GM18909 (cell line): Measurements from ENCODE around the gene PCDHGB7.
"Not testable (repeated sequence)": the region's sequence is repeated elsewhere in the genome, so short reads cannot be mapped to it uniquely, and the experiment has no call there.

Experiments
- ATAC-seq: cut with Tn5 transposase; IDR thresholded peaks from one replicate; pipeline ENCODE4 v1.9.1; 2021; ENCODE audit warnings: mild to moderate bottlenecking; ENCODE audit not compliant: unreplicated experiment, poor library complexity

The PCDHGB7 gene

DNA sequence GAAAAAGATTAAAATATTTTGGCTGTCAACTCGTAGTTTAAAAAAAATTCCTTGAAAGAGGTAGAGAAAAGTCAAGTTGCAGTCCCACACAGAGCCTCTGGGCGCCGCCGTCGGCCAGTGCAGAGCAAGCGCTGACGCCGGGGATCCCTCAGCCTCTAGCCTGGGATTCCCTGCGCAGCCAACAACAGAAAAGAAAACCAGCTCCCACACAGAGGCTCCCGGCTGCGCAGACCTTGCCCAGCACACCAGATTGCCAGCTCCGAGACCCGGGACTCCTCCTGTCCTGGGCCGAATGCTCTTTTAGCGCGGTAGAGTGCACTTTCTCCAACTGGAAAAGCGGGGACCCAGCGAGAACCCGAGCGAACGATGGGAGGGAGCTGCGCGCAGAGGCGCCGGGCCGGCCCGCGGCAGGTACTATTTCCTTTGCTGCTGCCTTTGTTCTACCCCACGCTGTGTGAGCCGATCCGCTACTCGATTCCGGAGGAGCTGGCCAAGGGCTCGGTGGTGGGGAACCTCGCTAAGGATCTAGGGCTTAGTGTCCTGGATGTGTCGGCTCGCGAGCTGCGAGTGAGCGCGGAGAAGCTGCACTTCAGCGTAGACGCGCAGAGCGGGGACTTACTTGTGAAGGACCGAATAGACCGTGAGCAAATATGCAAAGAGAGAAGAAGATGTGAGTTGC is at the start of gene PCDHGB7:
Gene PCDHGB7 (plus strand): TSS at position 184 of the 679 bp plus-strand sequence. CDS start 183 bp downstream, at position 367.
- ATAC-seq: peak; percentile 85

DNA sequence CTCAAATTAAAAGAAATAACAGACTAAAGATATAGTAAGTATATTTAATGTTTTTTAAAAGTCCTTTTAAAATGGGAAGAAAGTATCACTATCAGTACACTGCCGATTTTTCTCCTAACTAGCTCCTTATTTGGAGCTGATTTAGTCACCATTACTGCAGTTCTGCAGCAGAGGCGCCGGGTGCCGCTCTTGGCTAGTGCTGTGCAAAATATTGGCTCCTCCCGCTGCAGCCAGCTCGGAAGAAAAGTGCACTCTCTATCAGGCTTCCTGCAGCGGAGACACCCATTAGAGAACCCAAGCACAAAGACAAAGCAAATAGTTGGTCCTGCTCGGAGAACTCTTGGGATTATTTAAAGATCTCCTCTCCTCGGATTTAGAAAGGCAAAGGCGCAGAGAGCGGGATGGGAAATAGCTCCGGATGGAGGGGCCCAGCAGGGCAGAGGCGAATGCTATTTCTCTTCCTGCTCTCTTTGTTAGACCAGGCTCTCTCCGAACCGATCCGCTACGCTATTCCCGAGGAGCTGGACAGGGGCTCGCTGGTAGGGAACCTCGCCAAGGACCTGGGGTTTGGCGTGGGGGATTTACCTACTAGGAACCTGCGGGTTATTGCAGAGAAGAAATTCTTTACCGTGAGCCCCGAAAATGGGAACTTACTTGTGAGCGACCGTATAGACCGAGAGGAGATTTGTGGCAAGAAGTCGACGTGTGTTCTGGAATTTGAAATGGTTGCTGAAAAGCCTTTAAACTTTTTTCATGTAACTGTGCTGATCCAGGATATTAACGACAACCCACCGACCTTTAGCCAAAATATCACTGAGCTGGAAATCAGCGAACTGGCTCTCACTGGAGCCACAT is 47.3 kb upstream of the PCDHGB7 start, which contains the start of gene PCDHGB3:
Gene PCDHGB3 (plus strand): TSS at position 249 of the 855 bp plus-strand sequence. CDS start 153 bp downstream, at position 402.
- peak; percentile 98 for ATAC-seq

DNA sequence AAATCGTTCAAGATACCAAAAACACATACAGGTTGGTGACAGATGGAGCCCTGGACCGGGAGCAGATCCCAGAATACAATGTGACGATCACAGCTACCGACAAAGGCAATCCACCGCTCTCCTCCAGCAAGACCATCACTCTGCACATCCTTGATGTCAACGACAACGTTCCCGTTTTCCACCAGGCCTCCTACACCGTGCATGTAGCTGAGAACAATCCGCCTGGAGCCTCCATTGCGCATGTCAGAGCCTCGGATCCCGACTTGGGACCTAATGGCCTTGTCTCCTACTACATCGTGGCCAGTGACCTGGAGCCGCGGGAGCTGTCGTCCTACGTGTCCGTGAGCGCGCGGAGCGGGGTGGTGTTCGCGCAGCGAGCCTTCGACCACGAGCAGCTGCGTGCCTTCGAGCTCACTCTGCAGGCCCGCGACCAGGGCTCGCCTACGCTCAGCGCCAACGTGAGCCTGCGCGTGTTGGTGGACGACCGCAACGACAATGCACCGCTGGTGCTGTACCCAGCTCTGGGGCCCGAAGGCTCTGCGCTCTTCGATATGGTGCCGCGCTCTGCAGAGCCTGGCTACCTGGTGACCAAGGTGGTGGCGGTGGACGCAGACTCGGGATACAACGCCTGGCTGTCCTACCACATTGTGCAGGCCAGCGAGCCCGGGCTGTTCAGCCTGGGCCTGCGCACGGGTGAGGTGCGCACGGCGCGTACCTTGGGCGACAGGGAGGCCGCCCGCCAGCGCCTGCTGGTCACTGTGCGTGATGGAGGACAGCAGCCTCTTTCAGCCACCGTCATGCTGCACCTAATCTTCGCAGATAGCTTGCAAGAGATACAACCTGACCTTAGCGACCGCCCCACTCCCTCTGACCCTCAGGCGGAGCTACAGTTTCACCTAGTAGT is 45.7 kb upstream of the PCDHGB7 start:
- ATAC-seq: no peak

DNA sequence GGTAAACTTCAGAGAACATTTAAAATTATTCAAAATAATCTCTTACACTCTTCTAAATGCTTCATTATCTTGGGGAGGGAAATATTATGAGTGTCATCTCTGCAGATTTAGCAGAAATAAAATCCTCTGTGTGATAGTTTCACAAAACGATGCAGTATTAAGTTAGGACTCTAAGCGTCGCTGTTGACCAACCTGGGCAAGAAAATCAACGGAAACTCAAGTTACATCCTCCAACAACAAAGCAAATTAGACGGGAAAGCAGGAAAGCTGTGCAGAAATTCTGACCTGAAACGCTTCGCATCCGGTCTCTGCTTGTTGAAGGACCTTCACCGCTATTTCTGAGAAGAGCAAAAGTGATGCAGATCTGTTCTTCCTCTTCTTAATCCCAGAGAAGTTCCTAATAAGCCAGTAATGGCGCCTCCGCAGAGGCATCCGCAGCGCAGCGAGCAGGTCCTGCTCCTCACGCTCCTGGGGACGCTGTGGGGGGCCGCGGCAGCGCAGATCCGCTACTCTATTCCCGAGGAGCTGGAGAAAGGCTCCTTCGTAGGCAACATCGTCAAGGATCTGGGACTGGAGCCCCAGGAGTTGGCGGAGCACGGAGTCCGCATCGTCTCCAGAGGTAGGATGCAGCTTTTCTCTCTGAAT is 43.7 kb upstream of the PCDHGB7 start, which contains the start of gene PCDHGA6:
Gene PCDHGA6 (plus strand): TSS at position 219 of the 645 bp plus-strand sequence. CDS start 193 bp downstream, at position 412.
- no peak for ATAC-seq

DNA sequence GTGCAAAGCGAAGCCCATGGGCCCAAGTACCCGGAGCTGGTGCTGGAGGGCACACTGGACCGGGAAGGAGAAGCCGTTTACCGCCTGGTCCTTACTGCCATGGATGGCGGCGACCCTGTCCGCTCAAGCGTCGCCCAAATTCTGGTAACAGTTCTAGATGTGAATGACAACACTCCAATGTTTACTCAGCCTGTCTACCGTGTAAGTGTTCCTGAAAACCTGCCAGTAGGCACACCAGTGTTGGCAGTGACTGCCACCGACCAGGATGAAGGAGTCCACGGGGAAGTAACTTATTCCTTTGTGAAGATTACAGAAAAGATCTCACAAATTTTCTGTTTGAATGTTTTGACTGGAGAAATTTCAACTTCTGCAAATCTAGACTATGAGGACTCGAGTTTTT is 42.9 kb upstream of the PCDHGB7 start:
- no peak for ATAC-seq

DNA sequence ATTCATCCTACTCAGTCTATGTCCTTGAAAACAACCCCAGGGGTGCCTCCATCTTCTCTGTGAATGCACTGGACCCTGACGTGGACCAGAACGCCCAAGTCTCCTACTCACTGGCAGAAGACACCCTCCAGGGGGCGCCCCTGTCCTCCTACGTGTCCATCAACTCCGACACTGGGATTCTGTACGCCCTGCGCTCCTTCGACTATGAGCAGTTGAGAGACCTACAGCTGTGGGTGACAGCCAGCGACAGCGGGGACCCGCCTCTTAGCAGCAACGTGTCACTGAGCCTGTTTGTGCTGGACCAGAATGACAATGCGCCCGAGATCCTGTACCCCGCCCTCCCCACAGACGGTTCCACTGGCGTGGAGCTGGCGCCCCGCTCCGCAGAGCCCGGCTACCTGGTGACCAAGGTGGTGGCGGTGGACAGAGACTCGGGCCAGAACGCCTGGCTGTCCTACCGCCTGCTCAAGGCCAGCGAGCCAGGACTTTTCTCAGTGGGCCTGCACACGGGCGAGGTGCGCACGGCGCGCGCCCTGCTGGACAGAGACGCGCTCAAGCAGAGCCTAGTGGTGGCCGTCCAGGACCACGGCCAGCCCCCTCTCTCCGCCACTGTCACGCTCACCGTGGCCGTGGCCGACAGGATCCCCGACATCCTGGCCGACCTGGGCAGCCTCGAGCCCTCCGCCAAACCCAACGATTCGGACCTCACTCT is 41.9 kb upstream of the PCDHGB7 start:
- not testable (repeated sequence) for ATAC-seq

DNA sequence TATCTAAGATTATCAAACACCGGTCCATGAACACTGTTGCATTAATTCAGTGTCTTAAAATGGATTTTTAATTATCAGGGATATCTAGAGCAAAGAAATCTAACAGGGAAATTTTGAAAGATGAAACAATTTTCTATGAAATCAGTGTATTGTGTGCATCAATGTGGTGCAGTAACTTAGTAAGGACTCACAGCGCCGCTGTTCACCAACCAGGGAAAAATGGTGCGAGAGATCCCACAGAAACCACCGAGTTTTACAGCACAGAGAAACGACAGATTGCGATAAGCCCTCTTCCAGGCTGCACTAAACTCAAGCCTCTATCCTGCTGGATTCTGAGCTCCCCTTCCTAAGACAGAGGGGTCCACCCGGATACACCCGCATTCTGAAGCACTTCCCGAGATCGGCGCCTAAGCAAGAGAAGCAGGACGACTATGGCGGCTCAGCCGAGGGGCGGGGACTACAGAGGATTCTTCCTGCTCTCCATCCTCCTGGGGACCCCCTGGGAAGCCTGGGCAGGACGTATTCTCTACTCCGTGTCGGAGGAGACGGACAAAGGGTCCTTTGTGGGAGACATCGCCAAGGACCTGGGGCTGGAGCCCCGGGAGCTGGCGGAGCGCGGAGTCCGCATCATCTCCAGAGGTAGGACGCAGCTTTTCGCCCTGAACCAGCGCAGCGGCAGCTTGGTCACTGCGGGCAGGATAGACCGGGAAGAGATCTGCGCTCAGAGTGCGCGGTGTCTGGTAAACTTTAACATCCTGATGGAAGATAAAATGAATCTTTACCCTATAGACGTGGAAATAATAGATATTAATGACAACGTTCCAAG is 34.8 kb upstream of the PCDHGB7 start, which contains the start of gene PCDHGA7:
Gene PCDHGA7 (plus strand): TSS at position 274 of the 826 bp plus-strand sequence. CDS start 158 bp downstream, at position 432.
- no peak for ATAC-seq

DNA sequence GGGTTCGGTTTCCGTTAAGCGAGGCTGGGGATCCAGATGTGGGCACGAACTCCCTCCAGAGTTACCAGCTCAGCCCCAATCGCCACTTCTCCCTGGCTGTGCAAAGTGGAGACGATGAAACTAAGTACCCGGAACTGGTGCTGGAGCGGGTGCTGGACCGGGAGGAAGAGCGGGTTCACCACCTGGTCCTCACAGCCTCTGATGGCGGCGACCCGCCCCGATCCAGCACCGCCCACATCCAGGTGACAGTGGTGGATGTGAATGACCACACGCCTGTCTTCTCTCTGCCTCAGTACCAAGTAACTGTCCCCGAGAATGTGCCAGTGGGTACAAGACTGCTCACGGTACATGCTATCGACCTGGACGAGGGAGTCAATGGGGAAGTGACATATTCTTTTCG is 34.1 kb upstream of the PCDHGB7 start:
- ATAC-seq: no peak

DNA sequence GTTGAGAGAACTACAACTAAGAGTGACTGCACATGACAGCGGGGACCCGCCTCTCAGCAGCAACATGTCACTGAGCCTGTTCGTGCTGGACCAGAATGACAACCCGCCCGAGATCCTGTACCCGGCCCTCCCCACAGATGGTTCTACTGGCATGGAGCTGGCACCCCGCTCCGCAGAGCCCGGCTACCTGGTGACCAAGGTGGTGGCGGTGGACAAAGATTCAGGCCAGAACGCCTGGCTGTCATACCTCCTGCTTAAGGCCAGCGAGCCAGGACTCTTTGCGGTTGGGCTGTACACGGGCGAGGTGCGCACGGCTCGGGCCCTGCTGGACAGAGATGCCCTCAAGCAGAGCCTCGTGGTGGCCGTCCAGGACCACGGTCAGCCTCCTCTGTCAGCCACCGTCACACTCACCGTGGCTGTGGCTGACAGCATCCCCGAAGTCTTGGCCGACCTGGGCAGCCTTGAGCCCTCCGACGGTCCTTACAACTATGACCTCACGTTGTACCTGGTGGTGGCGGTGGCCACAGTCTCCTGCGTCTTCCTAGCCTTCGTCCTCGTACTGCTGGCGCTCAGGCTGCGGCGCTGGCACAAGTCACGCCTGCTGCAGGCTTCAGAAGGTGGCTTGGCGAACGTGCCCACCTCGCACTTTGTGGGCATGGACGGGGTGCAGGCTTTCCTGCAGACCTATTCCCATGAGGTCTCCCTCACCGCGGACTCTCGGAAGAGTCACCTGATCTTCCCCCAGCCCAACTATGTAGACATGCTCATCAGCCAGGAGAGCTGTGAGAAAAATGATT is 32.8 kb upstream of the PCDHGB7 start:
- no peak for ATAC-seq

DNA sequence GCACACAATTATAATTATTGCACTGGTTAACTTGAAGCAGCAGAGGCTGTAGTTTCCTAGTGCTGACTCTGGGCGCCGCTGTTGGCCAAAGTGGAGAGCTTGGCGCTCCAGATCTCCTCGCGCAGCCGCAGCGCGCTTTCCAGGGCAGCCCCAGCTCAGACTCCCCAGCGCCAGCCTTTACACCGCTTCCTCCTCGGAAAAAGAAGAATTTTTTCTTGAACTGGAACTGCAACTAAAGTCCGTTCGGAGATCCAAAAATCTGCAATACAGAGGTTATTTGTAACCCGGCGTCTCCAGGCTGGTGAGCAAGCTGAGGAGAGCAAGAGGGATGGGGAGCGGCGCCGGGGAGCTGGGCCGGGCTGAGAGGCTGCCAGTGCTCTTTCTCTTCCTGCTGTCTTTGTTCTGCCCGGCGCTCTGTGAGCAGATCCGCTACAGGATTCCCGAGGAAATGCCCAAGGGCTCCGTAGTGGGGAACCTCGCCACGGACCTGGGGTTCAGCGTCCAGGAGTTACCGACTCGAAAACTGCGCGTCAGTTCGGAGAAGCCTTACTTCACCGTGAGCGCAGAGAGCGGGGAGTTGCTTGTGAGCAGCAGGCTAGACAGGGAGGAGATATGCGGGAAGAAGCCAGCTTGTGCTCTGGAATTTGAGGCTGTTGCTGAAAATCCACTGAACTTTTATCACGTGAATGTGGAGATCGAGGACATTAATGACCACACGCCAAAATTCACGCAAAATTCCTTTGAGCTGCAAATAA is 29.7 kb upstream of the PCDHGB7 start, which contains the start of gene PCDHGB4:
Gene PCDHGB4 (plus strand): TSS at position 142 of the 755 bp plus-strand sequence. CDS start 187 bp downstream, at position 329.
- ATAC-seq: not testable (repeated sequence)

DNA sequence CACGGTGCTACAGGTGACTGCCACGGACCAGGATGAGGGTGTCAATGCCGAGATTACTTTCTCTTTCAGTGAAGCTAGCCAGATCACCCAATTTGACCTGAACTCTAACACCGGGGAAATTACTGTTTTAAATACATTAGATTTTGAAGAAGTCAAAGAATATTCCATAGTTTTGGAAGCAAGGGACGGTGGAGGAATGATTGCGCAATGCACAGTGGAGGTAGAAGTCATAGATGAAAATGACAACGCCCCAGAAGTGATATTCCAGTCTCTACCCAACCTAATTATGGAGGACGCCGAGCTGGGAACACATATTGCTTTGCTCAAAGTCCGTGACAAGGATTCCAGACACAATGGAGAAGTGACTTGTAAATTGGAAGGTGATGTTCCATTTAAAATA is 28.8 kb upstream of the PCDHGB7 start:
- no peak for ATAC-seq

DNA sequence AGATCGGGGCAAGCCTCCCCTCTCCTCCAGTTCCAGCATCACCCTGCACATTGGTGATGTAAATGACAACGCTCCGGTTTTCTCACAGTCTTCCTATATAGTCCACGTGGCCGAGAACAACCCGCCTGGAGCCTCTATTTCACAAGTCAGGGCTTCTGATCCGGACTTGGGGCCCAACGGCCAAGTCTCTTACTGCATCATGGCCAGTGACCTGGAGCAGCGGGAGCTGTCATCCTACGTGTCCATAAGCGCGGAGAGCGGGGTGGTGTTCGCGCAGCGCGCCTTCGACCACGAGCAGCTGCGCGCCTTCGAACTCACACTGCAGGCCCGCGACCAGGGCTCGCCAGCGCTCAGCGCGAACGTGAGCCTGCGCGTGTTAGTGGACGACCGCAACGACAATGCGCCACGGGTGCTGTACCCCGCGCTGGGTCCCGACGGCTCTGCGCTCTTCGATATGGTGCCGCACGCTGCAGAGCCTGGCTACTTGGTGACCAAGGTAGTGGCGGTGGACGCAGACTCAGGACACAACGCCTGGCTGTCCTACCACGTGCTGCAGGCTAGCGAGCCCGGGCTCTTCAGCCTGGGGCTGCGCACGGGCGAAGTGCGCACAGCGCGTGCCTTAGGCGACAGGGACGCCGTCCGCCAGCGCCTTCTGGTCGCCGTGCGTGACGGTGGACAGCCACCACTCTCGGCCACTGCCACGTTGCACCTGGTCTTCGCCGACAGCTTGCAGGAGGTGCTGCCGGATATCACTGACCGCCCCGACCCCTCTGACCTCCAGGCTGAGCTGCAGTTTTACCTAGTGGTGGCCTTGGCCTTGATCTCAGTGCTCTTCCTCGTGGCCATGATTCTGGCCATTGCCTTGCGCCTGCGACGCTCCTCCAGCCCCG is 28.1 kb upstream of the PCDHGB7 start:
- ATAC-seq: no peak

DNA sequence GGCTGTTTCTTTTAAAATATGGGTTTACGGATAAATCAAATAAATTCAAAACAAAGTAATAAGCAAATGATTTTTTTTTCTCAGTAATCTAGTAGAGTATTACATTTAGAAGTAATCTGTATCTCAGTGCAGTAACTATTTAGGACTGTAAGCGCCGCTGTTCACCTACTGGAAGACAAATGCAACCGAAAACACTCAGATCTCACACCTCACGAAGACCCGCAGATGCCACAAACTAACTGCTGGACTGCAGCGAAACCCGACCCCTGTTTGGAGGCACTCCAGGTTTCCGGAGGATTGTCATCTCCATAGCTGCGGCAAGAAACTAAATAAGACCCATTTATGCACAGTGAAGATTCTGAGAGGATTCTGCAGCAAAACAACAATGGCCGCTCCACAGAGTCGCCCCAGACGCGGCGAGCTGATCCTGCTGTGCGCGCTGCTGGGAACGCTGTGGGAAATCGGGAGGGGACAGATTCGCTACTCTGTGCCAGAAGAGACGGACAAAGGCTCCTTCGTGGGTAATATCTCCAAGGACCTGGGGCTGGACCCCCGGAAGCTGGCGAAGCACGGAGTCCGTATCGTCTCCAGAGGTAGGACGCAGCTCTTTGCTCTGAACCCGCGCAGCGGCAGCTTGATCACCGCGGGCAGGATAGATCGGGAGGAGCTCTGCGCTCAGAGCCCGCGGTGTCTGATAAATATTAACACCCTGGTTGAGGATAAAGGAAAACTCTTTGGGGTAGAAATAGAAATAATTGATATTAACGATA is 24.9 kb upstream of the PCDHGB7 start, which contains the start of gene PCDHGA8:
Gene PCDHGA8 (plus strand): TSS at position 205 of the 770 bp plus-strand sequence. CDS start 181 bp downstream, at position 386.
- ATAC-seq: no peak

DNA sequence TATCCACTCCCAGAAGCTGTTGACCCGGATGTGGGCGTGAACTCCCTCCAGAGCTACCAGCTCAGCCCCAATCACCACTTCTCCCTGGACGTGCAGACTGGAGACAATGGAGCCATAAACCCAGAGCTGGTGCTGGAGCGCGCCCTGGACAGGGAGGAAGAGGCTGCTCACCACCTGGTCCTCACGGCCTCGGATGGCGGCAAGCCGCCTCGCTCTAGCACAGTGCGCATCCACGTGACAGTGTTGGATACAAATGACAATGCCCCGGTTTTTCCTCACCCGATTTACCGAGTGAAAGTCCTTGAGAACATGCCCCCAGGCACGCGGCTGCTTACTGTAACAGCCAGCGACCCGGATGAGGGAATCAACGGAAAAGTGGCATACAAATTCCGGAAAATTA is 24.2 kb upstream of the PCDHGB7 start:
- no peak for ATAC-seq
